ENCODE data around the gene BSDC1.

- no peak for TF ChIP-seq CTCF (IDR thresholded peaks at IDR 0.05)
- TF ChIP-seq YY1 (IDR thresholded peaks at IDR 0.05; ENCODE audit: low read depth), result no peak
- no peak for TF ChIP-seq RCOR1 (IDR thresholded peaks at IDR 0.05; ENCODE audit: low read length)
- no peak for TF ChIP-seq ELF1 (IDR thresholded peaks at IDR 0.05)
- no peak for TF ChIP-seq GATA2 (CRISPR knock-in tag; IDR thresholded peaks at IDR 0.05)
- TF ChIP-seq POLR2AphosphoS5 (IDR thresholded peaks at IDR 0.05; ENCODE audit: low read depth, low read length), result no peak
- TF ChIP-seq EZH2phosphoT487 (IDR thresholded peaks at IDR 0.05; ENCODE audit: borderline replicate concordance, low read depth), result no peak
- no peak for TF ChIP-seq MAX (IDR thresholded peaks at IDR 0.05; ENCODE audit: low read depth)
Measured at GRCh38 chr1:32330558-32331151, 63.6 kb downstream of the BSDC1 start.

All from SK-N-SH (cell line).